ENCODE results near the gene TMEM120A. TPM values are rescaled to one million over a fixed set of nuclear protein-coding genes. Genes with fewer than 3 reads are reported as not detected.

TMEM120A gene
- total RNA-seq, 2 experiments from 2014 or later = 12.4 to 22.1 TPM

GRCh38 chr7:75995052-75995471 is 667 bp upstream of the TMEM120A start:
- Histone ChIP-seq H4K20me1 (ENCODE audit: insufficient read depth, low read length) (no peaks in the 10 kb centered on the region), H3K4me2 (ENCODE audit: low read length) (peak overlapping the region; percentile 94), H3K27ac (ENCODE audit: low read depth, low read length, poor library complexity, severe bottlenecking) (no peak overlapping the region), H3K36me3 (ENCODE audit: insufficient read depth, low read length) (no peaks in the 10 kb centered on the region), H2AFZ (ENCODE audit: low read length) (peak overlapping the region; percentile 88; the same call in 1 of the 2 replicates), H3K4me3 (ENCODE audit: low read depth, low read length, poor library complexity, severe bottlenecking) (peak overlapping the region; percentile 94), H3K4me1 (ENCODE audit: insufficient read depth, low read length, poor library complexity, severe bottlenecking) (peaks cover 5% of the 10 kb centered on the region), H3K9me2 (ENCODE audit: insufficient read depth, low read length) (no peaks in the 10 kb centered on the region), H3K79me2 (ENCODE audit: insufficient read depth, low read depth, low read length) (no peaks in the 10 kb centered on the region), H3K9me3 (ENCODE audit: low read length) (no peaks in the 10 kb centered on the region)
- BruUV-seq (replicated peaks) = no TSS peak
- intact Hi-C loops (cut with micrococcal nuclease; ENCODE audit: unreplicated experiment) = no loop called here
- no peak for DNase-seq (ENCODE audit: low spot score)
- POLR2A ChIA-PET = interaction anchor here (0.6 to 2.1 kb wide), 2 partner anchors 9 to 30 kb away, joined by 4 read pairs; no protein-coding TSS in a partner anchor
- TF ChIP-seq CTCF (conservative IDR thresholded peaks at IDR 0.05; ENCODE audit: low read length) (no peak), EZH2phosphoT487 (IDR thresholded peaks at IDR 0.05; ENCODE audit: borderline replicate concordance, low read depth, low read length) (no peak)
- CTCF ChIA-PET (ENCODE audit: unreplicated experiment) = no interaction called here

- Histone ChIP-seq H3K4me1 (ENCODE audit: insufficient read depth, low read length, poor library complexity, severe bottlenecking) (peaks cover 5% of the 10 kb centered on the region), H3K4me3 (ENCODE audit: low read depth, low read length, poor library complexity, severe bottlenecking) (peak overlapping the region; percentile 94), H3K27ac (ENCODE audit: low read depth, low read length, poor library complexity, severe bottlenecking) (no peak overlapping the region), H3K79me2 (ENCODE audit: insufficient read depth, low read depth, low read length) (no peaks in the 10 kb centered on the region), H3K36me3 (ENCODE audit: insufficient read depth, low read length) (no peaks in the 10 kb centered on the region), H4K20me1 (ENCODE audit: insufficient read depth, low read length) (no peaks in the 10 kb centered on the region), H3K4me2 (ENCODE audit: low read length) (peak overlapping the region; percentile 94), H2AFZ (ENCODE audit: low read length) (peak overlapping the region; percentile 88), H3K9me3 (ENCODE audit: low read length) (no peaks in the 10 kb centered on the region), H3K9me2 (ENCODE audit: insufficient read depth, low read length) (no peaks in the 10 kb centered on the region)
- ChIA-PET CTCF (ENCODE audit: unreplicated experiment) (no interaction called here), POLR2A (interaction anchor here (0.5 kb wide), 1 partner anchor 363 kb away, joined by 3 read pairs; no protein-coding TSS in a partner anchor)
- no peak for TF ChIP-seq CTCF (conservative IDR thresholded peaks at IDR 0.05; ENCODE audit: low read length)
- no peak for TF ChIP-seq EZH2phosphoT487 (IDR thresholded peaks at IDR 0.05; ENCODE audit: borderline replicate concordance, low read depth, low read length)
- no peak for DNase-seq (ENCODE audit: low spot score)
- intact Hi-C loops (cut with micrococcal nuclease; ENCODE audit: unreplicated experiment) = no loop called here
- no TSS peak for BruUV-seq (replicated peaks)
These were observed 557 bp downstream of the TMEM120A start for GRCh38 chr7:75993689-75994387.

- H3K4me3 ChIP-seq (ENCODE audit: low read depth, low read length, poor library complexity, severe bottlenecking) = no peak overlapping the region
- CTCF ChIA-PET (ENCODE audit: unreplicated experiment) = no interaction called here
- H3K27ac ChIP-seq (ENCODE audit: low read depth, low read length, poor library complexity, severe bottlenecking) = no peak overlapping the region
- DNase-seq (ENCODE audit: low spot score) = no peak
- BruUV-seq (replicated peaks) = no TSS peak
- peaks cover 5% of the 10 kb centered on the region for H3K4me1 ChIP-seq (ENCODE audit: insufficient read depth, low read length, poor library complexity, severe bottlenecking)
- POLR2A ChIA-PET = no interaction called here
- intact Hi-C loops (cut with micrococcal nuclease; ENCODE audit: unreplicated experiment) = no loop called here
- H3K9me2 ChIP-seq (ENCODE audit: insufficient read depth, low read length) = no peaks in the 10 kb centered on the region
- H3K4me2 ChIP-seq (ENCODE audit: low read length) = no peak overlapping the region
- TF ChIP-seq CTCF (conservative IDR thresholded peaks at IDR 0.05; ENCODE audit: low read length) = no peak
- TF ChIP-seq EZH2phosphoT487 (IDR thresholded peaks at IDR 0.05; ENCODE audit: borderline replicate concordance, low read depth, low read length) = no peak
- no peak overlapping the region for H2AFZ ChIP-seq (ENCODE audit: low read length)
- no peaks in the 10 kb centered on the region for H3K9me3 ChIP-seq (ENCODE audit: low read length)
- no peaks in the 10 kb centered on the region for H3K36me3 ChIP-seq (ENCODE audit: insufficient read depth, low read length)
- H4K20me1 ChIP-seq (ENCODE audit: insufficient read depth, low read length) = no peaks in the 10 kb centered on the region
- H3K79me2 ChIP-seq (ENCODE audit: insufficient read depth, low read depth, low read length) = no peaks in the 10 kb centered on the region
These were observed 2.2 kb downstream of the TMEM120A start for GRCh38 chr7:75992083-75992755.

Data from OCI-LY7 (cell line).